Central memory CD4-positive, alpha-beta T cell (primary cell): ENCODE results near the gene DDX4.
"Not testable (repeated sequence)": the region's sequence is repeated elsewhere in the genome, so short reads cannot be mapped to it uniquely, and the experiment has no call there.

Experiments used
- DNase-seq: peaks from one replicate; pipeline ENCODE4 v3.0.0; 2022

DDX4 gene

GRCh38 chr5:55731848-55732247 is 6.0 kb upstream of the DDX4 start:
- no peak for DNase-seq

GRCh38 chr5:55732585-55732984 is 5.3 kb upstream of the DDX4 start:
- DNase-seq: no peak

- no peak for DNase-seq
Measured at GRCh38 chr5:55734658-55735057, 3.2 kb upstream of the DDX4 start.

GRCh38 chr5:55742778-55743177 is 4.9 kb downstream of the DDX4 start:
- no peak for DNase-seq

- DNase-seq: no peak
Measured at GRCh38 chr5:55747778-55748318, 10.0 kb downstream of the DDX4 start.

- DNase-seq: no peak
Measured at GRCh38 chr5:55749387-55749786, 11.5 kb downstream of the DDX4 start.

- DNase-seq: no peak
Measured at GRCh38 chr5:55750063-55750462, 12.2 kb downstream of the DDX4 start.

- no peak for DNase-seq
Measured at GRCh38 chr5:55750499-55750898, 12.6 kb downstream of the DDX4 start.

- no peak for DNase-seq
Measured at GRCh38 chr5:55758231-55758630, 20.4 kb downstream of the DDX4 start.

- no peak for DNase-seq
Measured at GRCh38 chr5:55758714-55759113, 20.9 kb downstream of the DDX4 start.

- DNase-seq: not testable (repeated sequence)
Measured at GRCh38 chr5:55761721-55762120, 23.9 kb downstream of the DDX4 start.

GRCh38 chr5:55763746-55764420 is 26.0 kb downstream of the DDX4 start:
- peak; percentile 22 for DNase-seq

- no peak for DNase-seq
Measured at GRCh38 chr5:55768279-55768678, 30.4 kb downstream of the DDX4 start.

- no peak for DNase-seq
Measured at GRCh38 chr5:55771175-55771655, 33.4 kb downstream of the DDX4 start.

GRCh38 chr5:55773057-55773456 is 35.2 kb downstream of the DDX4 start:
- no peak for DNase-seq

- no peak for DNase-seq
Measured at GRCh38 chr5:55777332-55777731, 39.5 kb downstream of the DDX4 start.

GRCh38 chr5:55800924-55801323 is 63.1 kb downstream of the DDX4 start:
- peak; percentile 47 for DNase-seq

GRCh38 chr5:55808814-55809213 is 71.0 kb downstream of the DDX4 start:
- DNase-seq: peak; percentile 49

GRCh38 chr5:55815939-55816338 is 78.1 kb downstream of the DDX4 start:
- not testable (repeated sequence) for DNase-seq

- DNase-seq: no peak
Measured at GRCh38 chr5:55816342-55816741, 78.5 kb downstream of the DDX4 start.

GRCh38 chr5:55817030-55817429 is 79.2 kb downstream of the DDX4 start:
- no peak for DNase-seq

- DNase-seq: no peak
Measured at GRCh38 chr5:55820488-55820887, 82.6 kb downstream of the DDX4 start.

- peak; percentile 4 for DNase-seq
Measured at GRCh38 chr5:55821731-55822512, 84.1 kb downstream of the DDX4 start.
